GM12875 (cell line): ENCODE data around the gene ITGB7.

Experiments used
- H3K4me3 ChIP-seq: one replicate; pipeline ENCODE4 v1.5.1; 2011; ENCODE audit warnings: low read depth, low read length, control low read depth
- TF ChIP-seq, protein P1 (sequence below): IDR thresholded peaks from 2 replicates; pipeline ENCODE4 v1.5.1; 2011; ENCODE audit warnings: low read depth, mild to moderate bottlenecking, control low read depth, inconsistent platforms, low read length, moderate library complexity, borderline replicate concordance; ENCODE audit not compliant: insufficient read depth

Gene ITGB7

GRCh38 chr12:53207042-53207441 is at the start of gene ITGB7:
Gene ITGB7, minus strand, starts transcription at chr12:53207251. Its CDS starts 6,808 bp downstream, at chr12:53200443.
- TF ChIP-seq, protein P1, sequence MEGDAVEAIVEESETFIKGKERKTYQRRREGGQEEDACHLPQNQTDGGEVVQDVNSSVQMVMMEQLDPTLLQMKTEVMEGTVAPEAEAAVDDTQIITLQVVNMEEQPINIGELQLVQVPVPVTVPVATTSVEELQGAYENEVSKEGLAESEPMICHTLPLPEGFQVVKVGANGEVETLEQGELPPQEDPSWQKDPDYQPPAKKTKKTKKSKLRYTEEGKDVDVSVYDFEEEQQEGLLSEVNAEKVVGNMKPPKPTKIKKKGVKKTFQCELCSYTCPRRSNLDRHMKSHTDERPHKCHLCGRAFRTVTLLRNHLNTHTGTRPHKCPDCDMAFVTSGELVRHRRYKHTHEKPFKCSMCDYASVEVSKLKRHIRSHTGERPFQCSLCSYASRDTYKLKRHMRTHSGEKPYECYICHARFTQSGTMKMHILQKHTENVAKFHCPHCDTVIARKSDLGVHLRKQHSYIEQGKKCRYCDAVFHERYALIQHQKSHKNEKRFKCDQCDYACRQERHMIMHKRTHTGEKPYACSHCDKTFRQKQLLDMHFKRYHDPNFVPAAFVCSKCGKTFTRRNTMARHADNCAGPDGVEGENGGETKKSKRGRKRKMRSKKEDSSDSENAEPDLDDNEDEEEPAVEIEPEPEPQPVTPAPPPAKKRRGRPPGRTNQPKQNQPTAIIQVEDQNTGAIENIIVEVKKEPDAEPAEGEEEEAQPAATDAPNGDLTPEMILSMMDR: no peak
- peak within 1 kb of the TSS; percentile 95 for H3K4me3 ChIP-seq

- H3K4me3 ChIP-seq: no peak overlapping the region
- TF ChIP-seq, protein P1: no peak
These were observed 48.9 kb upstream of the ITGB7 start for GRCh38 chr12:53255996-53256395.

DNA sequence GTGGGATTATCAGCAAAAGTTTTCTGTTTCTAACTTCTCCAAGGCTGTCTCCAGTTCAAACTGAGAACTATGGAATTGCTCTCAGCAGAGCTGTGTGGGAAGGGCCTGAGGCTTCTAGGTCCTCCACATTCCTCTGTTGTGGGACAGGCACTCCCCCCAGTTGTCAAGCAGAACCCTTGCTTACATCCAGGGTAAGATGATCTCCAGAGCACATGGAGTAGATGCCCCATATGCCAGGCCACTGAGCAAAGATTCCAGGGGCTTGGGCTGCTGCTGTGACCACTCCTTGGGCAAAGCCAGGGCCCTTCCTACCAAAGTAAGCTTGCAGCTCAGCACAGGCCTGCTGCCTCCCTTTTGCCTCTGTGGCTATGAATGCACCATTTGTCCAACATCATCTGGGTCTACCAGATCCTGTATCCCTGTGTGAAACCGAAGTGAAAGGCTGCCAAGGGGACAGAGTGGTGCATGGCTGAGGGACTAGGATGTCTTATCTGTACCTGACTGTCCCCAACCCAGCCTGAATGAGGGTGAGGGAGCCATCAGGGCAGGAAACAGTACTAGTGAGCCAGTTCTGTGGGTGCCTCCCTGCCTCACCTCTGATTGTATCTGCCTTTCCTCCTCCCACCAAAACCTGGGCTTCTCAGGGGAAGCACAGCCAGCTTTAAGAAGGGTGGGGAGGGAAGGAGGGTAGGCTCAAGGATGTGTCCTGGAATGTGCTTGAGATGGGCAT is 47.9 kb upstream of the ITGB7 start:
- TF ChIP-seq, protein P1: no peak
- H3K4me3 ChIP-seq: no peak overlapping the region

- no peak overlapping the region for H3K4me3 ChIP-seq
These were observed 46.2 kb upstream of the ITGB7 start for GRCh38 chr12:53253298-53253697.

DNA sequence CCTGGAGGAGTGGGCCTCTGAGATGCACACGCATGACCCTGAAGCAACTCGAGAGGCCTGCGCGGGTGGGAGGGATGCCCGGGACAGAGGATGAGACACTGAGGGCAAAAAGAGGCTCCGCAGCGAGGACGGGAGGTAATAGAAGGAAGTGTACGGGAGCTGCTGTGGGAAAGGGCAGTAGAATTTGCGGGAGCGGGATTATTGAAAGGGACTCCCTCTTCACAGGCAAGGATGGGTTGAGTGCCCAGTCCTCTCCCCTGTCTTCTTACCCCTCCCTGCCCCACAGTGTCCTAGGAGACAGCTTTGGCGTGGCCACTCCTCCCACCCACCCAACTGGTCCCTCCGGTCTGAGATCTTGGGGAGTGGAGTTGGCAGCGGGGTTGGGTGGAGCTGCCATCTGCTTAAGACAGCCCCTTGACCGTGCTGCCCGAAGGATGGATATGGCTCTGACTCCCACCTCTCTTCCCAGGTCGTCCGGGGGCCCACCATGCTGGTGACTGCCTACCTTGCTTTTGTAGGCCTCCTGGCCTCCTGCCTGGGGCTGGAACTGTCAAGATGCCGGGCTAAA is 45.4 kb upstream of the ITGB7 start:
- TF ChIP-seq, protein P1: no peak

More at GRCh38 chr12:53253298-53253697, 46.2 kb upstream of the ITGB7 start:
- TF ChIP-seq, protein P1: no peak

GRCh38 chr12:53251477-53252348 is 44.7 kb upstream of the ITGB7 start:
- TF ChIP-seq, protein P1: peak; percentile 40; the same call in 1 of the 2 replicates

More for the DNA sequence above, 45.4 kb upstream of the ITGB7 start:
- H3K4me3 ChIP-seq: peak overlapping the region; percentile 79

More at GRCh38 chr12:53251477-53252348, 44.7 kb upstream of the ITGB7 start:
- peak overlapping the region; percentile 79 for H3K4me3 ChIP-seq
